ENCODE results near the gene LSP1. TPM values are rescaled to one million over a fixed set of nuclear protein-coding genes. Genes with fewer than 3 reads are reported as not detected.
"Not testable (repeated sequence)": the region's sequence is repeated elsewhere in the genome, so short reads cannot be mapped to it uniquely, and the experiment has no call there.

Gene LSP1
- total and polyA plus RNA-seq, 2 of the 4 experiments (the other 2 are of a cell fraction) = not detected

DNA sequence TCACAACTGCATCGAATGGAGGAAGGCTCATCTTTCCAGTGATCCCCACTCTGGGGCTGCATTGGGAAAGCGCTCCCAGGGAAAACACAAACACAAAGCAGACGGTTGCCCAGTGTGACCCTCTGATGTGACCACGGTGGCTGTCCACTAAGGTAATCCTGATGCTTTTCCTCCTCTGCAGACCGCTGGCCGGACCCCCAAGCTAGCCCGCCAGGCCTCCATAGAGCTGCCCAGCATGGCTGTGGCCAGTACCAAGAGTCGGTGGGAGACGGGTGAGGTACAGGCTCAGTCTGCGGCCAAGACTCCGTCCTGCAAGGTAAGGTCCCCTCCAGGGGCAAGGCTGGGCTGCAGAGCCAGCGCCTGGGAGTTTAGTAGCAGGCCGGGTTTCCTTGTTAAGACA lies 33.7 kb downstream of the LSP1 start:
- H3K9me3 ChIP-seq (ENCODE audit: control insufficient read depth, insufficient read depth, low read length); CTCF ChIA-PET; H3K4me2 ChIP-seq (ENCODE audit: low read depth, low read length); dilution Hi-C loops (cut with HindIII; ENCODE audit: low sequenced_read_pairs, unreplicated experiment); H3K79me1 ChIP-seq (ENCODE audit: low read depth in 1 of 2, low read length in 2 of 2); H3K56ac ChIP-seq (ENCODE audit: extremely low read depth, insufficient read depth, low read length); H2BK20ac ChIP-seq (ENCODE audit: low read depth, low read length); intact Hi-C loops (cut with micrococcal nuclease); H2AK9ac ChIP-seq (replicated peaks; ENCODE audit: low read depth, low read length, poor library complexity); H3K36me3 ChIP-seq (ENCODE audit: control insufficient read depth, insufficient read depth, low read length); POLR2A ChIA-PET (ENCODE audit: unreplicated experiment); H3K9me1 ChIP-seq (ENCODE audit: insufficient read depth, low read length); H2AK5ac ChIP-seq (ENCODE audit: low read depth, low read length); H3K18ac ChIP-seq (ENCODE audit: low read depth, low read length); H3K4me3 ChIP-seq (ENCODE audit: insufficient read depth, low read depth, low read length); H3K4me1 ChIP-seq (ENCODE audit: control insufficient read depth, insufficient read depth, low read length); H4K20me1 ChIP-seq (ENCODE audit: insufficient read depth, low read length); H2BK15ac ChIP-seq (ENCODE audit: low read depth, low read length); BruUV-seq (replicated peaks); H2BK5ac ChIP-seq (ENCODE audit: low read depth, low read length, poor library complexity, severe bottlenecking); in situ Hi-C loops (cut with MboI; ENCODE audit: low sequenced_read_pairs); H2BK120ac ChIP-seq (ENCODE audit: low read depth, low read length); ATAC-seq (ENCODE audit: low read depth); H3K9ac ChIP-seq (ENCODE audit: low read depth, low read length); H3K4ac ChIP-seq (ENCODE audit: low read depth, low read length); H4K5ac ChIP-seq (ENCODE audit: low read depth, low read length); H3K23ac ChIP-seq (ENCODE audit: low read depth, low read length); H3K27ac ChIP-seq (ENCODE audit: insufficient read depth, low read length); H2AFZ ChIP-seq (replicated peaks; ENCODE audit: low read length, poor library complexity); H4K91ac ChIP-seq (ENCODE audit: insufficient read depth, low read depth, low read length); H4K8ac ChIP-seq (ENCODE audit: low read depth in 2 of 2, low read length in 2 of 2); DNase-seq; H3K14ac ChIP-seq (replicated peaks; ENCODE audit: low read depth, low read length): not testable (repeated sequence)
- WGBS, 2 experiments (ENCODE audit: extremely low coverage in 2 of 2, insufficient read length in 1 of 2) = 56% methylated on average over 8 of the region's 13 CpGs; no CpG with 5 or more reads in 1 of the 2 experiments
- peaks cover 26% of the 10 kb centered on the region for H3K27me3 ChIP-seq (ENCODE audit: control insufficient read depth, insufficient read depth, low read length)
